ENCODE measurements around the gene TMTC4.

DNA sequence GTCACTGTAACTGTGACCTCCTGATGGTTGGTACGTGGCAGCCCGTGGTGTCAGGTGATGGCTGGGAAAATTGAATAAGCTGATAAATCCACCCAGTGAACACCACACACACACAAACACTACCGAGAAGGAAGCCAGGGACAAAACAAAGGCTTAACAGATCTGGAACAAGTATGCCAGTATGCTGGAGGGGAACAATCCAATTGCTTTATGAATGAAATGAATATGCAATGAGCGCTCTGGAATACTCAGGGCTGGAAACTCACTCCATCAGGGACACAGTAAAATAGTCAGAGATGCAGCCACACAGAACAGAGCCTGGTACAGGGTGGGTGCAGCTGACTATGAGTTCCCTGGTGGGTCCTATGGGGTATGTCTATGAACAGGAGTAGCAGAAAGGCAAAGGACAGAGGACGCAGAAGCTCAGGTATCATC, 16.7 kb downstream of the TMTC4 start:
- TF ChIP-seq POLR2A (IDR thresholded peaks at IDR 0.05; ENCODE audit: extremely low read depth, insufficient read length) (no peak), CTCF (IDR thresholded peaks at IDR 0.05; ENCODE audit: low read depth, low read length) (no peak), MAX (IDR thresholded peaks at IDR 0.05; ENCODE audit: low read depth, low read length) (no peak)

Data from NB4 (cell line).